ENCODE data around the gene FOLH1. TPM values are rescaled to one million over a fixed set of nuclear protein-coding genes. Genes with fewer than 3 reads are reported as not detected.
"Not testable (repeated sequence)": the region's sequence is repeated elsewhere in the genome, so short reads cannot be mapped to it uniquely, and the experiment has no call there.

The FOLH1 gene
- total and polyA plus RNA-seq, 2 of the 8 experiments (the other 6 are each of a cell fraction or from before 2014, with no cell fraction given), result 0.56 TPM; not detected in 1

DNA sequence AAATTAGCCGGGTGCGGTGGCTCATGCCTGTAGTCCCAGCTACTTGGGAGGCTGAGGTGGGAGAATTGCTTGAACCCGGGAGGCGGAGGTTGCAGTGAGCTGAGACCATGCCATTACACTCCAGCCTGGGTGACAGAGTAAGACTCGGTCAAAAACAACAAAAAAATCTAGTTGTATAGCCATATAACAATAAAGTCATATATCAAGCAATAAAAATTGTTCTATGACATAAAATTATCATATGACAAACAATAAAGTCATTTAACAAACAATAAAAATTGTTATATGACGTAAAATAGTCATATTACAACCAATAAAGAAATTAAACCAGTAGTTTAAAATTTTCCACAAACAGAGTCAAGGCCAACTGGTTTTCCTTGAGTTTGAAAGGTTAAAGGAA is 12.4 kb downstream of the FOLH1 start:
- H3K79me2 ChIP-seq (ENCODE audit: control insufficient read depth in 1 of 2, insufficient read depth in 2 of 2, low read length in 2 of 2); POLR2A ChIA-PET (ENCODE audit: partially characterized antibody); H2BK12ac ChIP-seq (ENCODE audit: low read depth, low read length); H2BK120ac ChIP-seq (replicated peaks; ENCODE audit: low read depth, low read length); H2BK15ac ChIP-seq (ENCODE audit: low read length); H4K91ac ChIP-seq (replicated peaks; ENCODE audit: insufficient read length, low read length); H4K5ac ChIP-seq (ENCODE audit: insufficient read length, low read depth, low read length); H3K56ac ChIP-seq (replicated peaks; ENCODE audit: insufficient read length, low read depth, low read length); DNase-seq (ENCODE audit: low read depth in 1 of 2, low spot score in 2 of 2); H3K27me3 ChIP-seq (replicated peaks in 1 of 4; ENCODE audit: control insufficient read depth in 3 of 4, extremely low read depth in 1 of 4, insufficient read depth in 3 of 4, low read length in 3 of 4); H3K4me3 ChIP-seq (ENCODE audit: extremely low read depth in 1 of 4, insufficient read depth in 2 of 4, low read depth in 3 of 4, low read length in 4 of 4); H2AK5ac ChIP-seq (ENCODE audit: low read depth, low read length); H2BK5ac ChIP-seq (ENCODE audit: low read depth, low read length); H3K4me1 ChIP-seq (replicated peaks in 1 of 4; ENCODE audit: control insufficient read depth in 3 of 4, insufficient read depth in 4 of 4, low read length in 3 of 4); H3K36me3 ChIP-seq (ENCODE audit: control insufficient read depth in 2 of 4, insufficient read depth in 4 of 4, low read length in 3 of 4); H3K23ac ChIP-seq (ENCODE audit: insufficient read length); H3K27ac ChIP-seq (ENCODE audit: low read depth, low read length); H3K18ac ChIP-seq (ENCODE audit: extremely low read depth, low read length); H3K79me1 ChIP-seq (ENCODE audit: low read depth, low read length); H4K8ac ChIP-seq (ENCODE audit: extremely low read depth, insufficient read depth, low read length); H3K4me2 ChIP-seq (ENCODE audit: insufficient read depth in 1 of 2, low read depth in 2 of 2, low read length in 2 of 2); H3K23me2 ChIP-seq (ENCODE audit: low read depth, low read length); CTCF ChIA-PET (ENCODE audit: partially characterized antibody); H3K9ac ChIP-seq (replicated peaks in 1 of 4; ENCODE audit: extremely low read depth in 1 of 4, low read depth in 3 of 4, low read length in 3 of 4); H3K14ac ChIP-seq (ENCODE audit: insufficient read length); H4K20me1 ChIP-seq (replicated peaks in 1 of 2; ENCODE audit: control insufficient read depth in 1 of 2, insufficient read depth in 2 of 2, low read length in 2 of 2); FAIRE-seq; H3K4ac ChIP-seq (replicated peaks; ENCODE audit: insufficient read length, low read depth, low read length); H2AFZ ChIP-seq (ENCODE audit: low read length); H2BK20ac ChIP-seq (ENCODE audit: low read length): not testable (repeated sequence)
- peaks cover 11 to 22% of the 10 kb centered on the region in 2 experiments for H3K9me3 ChIP-seq (ENCODE audit: insufficient read depth in 2 of 2, low read depth in 1 of 2, low read length in 1 of 2)
- 81% methylated on average over 6 of the region's 6 CpGs; no CpG with 5 or more reads in 1 of the 2 experiments for WGBS, 2 experiments (ENCODE audit: extremely low coverage in 1 of 2, insufficient coverage in 1 of 2, insufficient read length in 1 of 2, insufficient replicate concordance in 2 of 2, low coverage in 1 of 2, low lambda C conversion rate in 2 of 2, missing lambda C conversion rate in 1 of 2)

DNA sequence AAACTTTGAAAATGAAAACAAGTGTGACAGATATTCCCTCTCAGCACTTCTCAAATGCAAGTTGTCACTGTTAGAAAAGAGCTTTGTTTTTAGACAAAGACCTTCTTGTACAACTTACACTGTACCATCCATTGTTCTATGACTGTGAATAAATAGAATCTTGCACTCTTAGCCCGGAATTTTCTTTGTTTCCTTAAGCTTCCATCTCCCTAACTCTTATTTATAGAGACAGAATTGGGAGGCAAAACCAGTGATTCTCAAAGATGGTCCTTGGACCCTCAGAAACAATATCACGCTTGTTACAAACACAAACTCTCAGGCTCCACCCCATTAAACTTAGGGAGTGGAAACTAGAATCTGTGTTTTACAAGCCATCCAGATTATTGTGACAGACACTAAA is 18.1 kb downstream of the FOLH1 start:
- H3K27ac ChIP-seq (ENCODE audit: low read depth, low read length); H2AK5ac ChIP-seq (ENCODE audit: low read depth, low read length); H2BK20ac ChIP-seq (ENCODE audit: low read length); H3K23me2 ChIP-seq (ENCODE audit: low read depth, low read length); H3K36me3 ChIP-seq (ENCODE audit: control insufficient read depth in 2 of 4, insufficient read depth in 4 of 4, low read length in 3 of 4); H3K4me3 ChIP-seq (ENCODE audit: extremely low read depth in 1 of 4, insufficient read depth in 2 of 4, low read depth in 3 of 4, low read length in 4 of 4); H3K9ac ChIP-seq (replicated peaks in 1 of 4; ENCODE audit: extremely low read depth in 1 of 4, low read depth in 3 of 4, low read length in 3 of 4); H3K27me3 ChIP-seq (replicated peaks in 1 of 4; ENCODE audit: control insufficient read depth in 3 of 4, extremely low read depth in 1 of 4, insufficient read depth in 3 of 4, low read length in 3 of 4); H3K23ac ChIP-seq (ENCODE audit: insufficient read length); POLR2A ChIA-PET (ENCODE audit: partially characterized antibody); H3K4me2 ChIP-seq (ENCODE audit: insufficient read depth in 1 of 2, low read depth in 2 of 2, low read length in 2 of 2); FAIRE-seq; H3K4me1 ChIP-seq (replicated peaks in 1 of 4; ENCODE audit: control insufficient read depth in 3 of 4, insufficient read depth in 4 of 4, low read length in 3 of 4); H3K14ac ChIP-seq (ENCODE audit: insufficient read length); CTCF ChIA-PET (ENCODE audit: partially characterized antibody); H3K56ac ChIP-seq (replicated peaks; ENCODE audit: insufficient read length, low read depth, low read length); H2AFZ ChIP-seq (ENCODE audit: low read length); H4K5ac ChIP-seq (ENCODE audit: insufficient read length, low read depth, low read length); H4K20me1 ChIP-seq (replicated peaks in 1 of 2; ENCODE audit: control insufficient read depth in 1 of 2, insufficient read depth in 2 of 2, low read length in 2 of 2); H2BK120ac ChIP-seq (replicated peaks; ENCODE audit: low read depth, low read length); H2BK5ac ChIP-seq (ENCODE audit: low read depth, low read length); H3K79me1 ChIP-seq (ENCODE audit: low read depth, low read length); H3K4ac ChIP-seq (replicated peaks; ENCODE audit: insufficient read length, low read depth, low read length); H4K91ac ChIP-seq (replicated peaks; ENCODE audit: insufficient read length, low read length); H2BK15ac ChIP-seq (ENCODE audit: low read length); H2BK12ac ChIP-seq (ENCODE audit: low read depth, low read length); H4K8ac ChIP-seq (ENCODE audit: extremely low read depth, insufficient read depth, low read length); H3K79me2 ChIP-seq (ENCODE audit: control insufficient read depth in 1 of 2, insufficient read depth in 2 of 2, low read length in 2 of 2); H3K18ac ChIP-seq (ENCODE audit: extremely low read depth, low read length); DNase-seq (ENCODE audit: low read depth in 1 of 2, low spot score in 2 of 2): not testable (repeated sequence)
- 64% methylated on average over 2 of the region's 2 CpGs; no CpG with 5 or more reads in 1 of the 2 experiments for WGBS, 2 experiments (ENCODE audit: extremely low coverage in 1 of 2, insufficient coverage in 1 of 2, insufficient read length in 1 of 2, insufficient replicate concordance in 2 of 2, low coverage in 1 of 2, low lambda C conversion rate in 2 of 2, missing lambda C conversion rate in 1 of 2)
- peaks cover 19 to 26% of the 10 kb centered on the region in 2 experiments; a peak in 3 of 4 replicates for H3K9me3 ChIP-seq (ENCODE audit: insufficient read depth in 2 of 2, low read depth in 1 of 2, low read length in 1 of 2)

Measured in H1 (cell line).